GM18526 (cell line): Measurements from ENCODE around the gene FASN.

ENCODE experiments used
- POLR2A ChIP-seq: IDR thresholded peaks from 3 replicates; pipeline ENCODE4 v1.6.1; 2011; ENCODE audit not compliant: insufficient read length; ENCODE audit errors: extremely low read depth

Gene FASN

GRCh38 chr17:82061047-82061925, 36.8 kb downstream of the FASN start:
- TF ChIP-seq POLR2A: no peak

- no peak for TF ChIP-seq POLR2A
Observed at GRCh38 chr17:82060614-82061013, 37.4 kb downstream of the FASN start.

GRCh38 chr17:82060001-82060380, 38.0 kb downstream of the FASN start:
- TF ChIP-seq POLR2A: no peak

- no peak for TF ChIP-seq POLR2A
Observed at GRCh38 chr17:82059272-82060000, 38.6 kb downstream of the FASN start.

GRCh38 chr17:82058855-82059249, 39.2 kb downstream of the FASN start:
- no peak for TF ChIP-seq POLR2A

GRCh38 chr17:82058230-82058854, 39.7 kb downstream of the FASN start:
- no peak for TF ChIP-seq POLR2A

GRCh38 chr17:82056729-82057621, 41.1 kb downstream of the FASN start:
- no peak for TF ChIP-seq POLR2A

GRCh38 chr17:82055965-82056728, 41.9 kb downstream of the FASN start:
- TF ChIP-seq POLR2A: no peak

GRCh38 chr17:82055023-82055964, 42.7 kb downstream of the FASN start:
- TF ChIP-seq POLR2A: no peak

GRCh38 chr17:82054351-82055022, 43.5 kb downstream of the FASN start:
- TF ChIP-seq POLR2A: no peak

- TF ChIP-seq POLR2A: no peak
Observed at GRCh38 chr17:82053556-82054263, 44.3 kb downstream of the FASN start.

GRCh38 chr17:82053130-82053529, 44.9 kb downstream of the FASN start:
- TF ChIP-seq POLR2A: no peak
